HepG2 (cell line): Measurements from ENCODE around the gene THRA. TPM values are rescaled to one million over a fixed set of nuclear protein-coding genes. Genes with fewer than 3 reads are reported as not detected.

Source experiments
- ATRX ChIP-seq: sonication (generic); formaldehyde crosslinking; IDR thresholded peaks from 2 replicates; pipeline ENCODE4 v1.4.0; 2020; ENCODE audit warnings: missing genetic modification reagents, borderline replicate concordance
- FOXP1 ChIP-seq, 2 experiments: fragments of 450-650 bp in 1 of 2; IDR thresholded peaks; 2 replicates each; pipeline ENCODE4 v1.6.1; 2017 to 2018; ENCODE audit warnings: antibody characterized with exemption in 1 of 2
- GFI1 ChIP-seq: sonication (generic); formaldehyde crosslinking; IDR thresholded peaks from 2 replicates; pipeline ENCODE4 v1.5.0; 2020; ENCODE audit warnings: missing genetic modification reagents, mild to moderate bottlenecking, borderline replicate concordance
- PITX1 ChIP-seq: sonication (generic); formaldehyde crosslinking; IDR thresholded peaks from 2 replicates; pipeline ENCODE4 v1.5.1; 2020; ENCODE audit warnings: mild to moderate bottlenecking, missing genetic modification reagents
- RFX3 ChIP-seq: IDR thresholded peaks from 2 replicates; pipeline ENCODE4 v1.6.1; 2016; ENCODE audit warnings: missing biosample characterization, missing genetic modification reagents
- TCF12 ChIP-seq, 2 experiments: fragments of 450-650 bp in 1 of 2; sonication (generic) in 1 of 2; formaldehyde crosslinking in 1 of 2; IDR thresholded peaks; 2 replicates each; pipeline versions ENCODE4 v1.6.1 to v1.8.0; 2017 to 2022; ENCODE audit warnings: antibody characterized with exemption in 1 of 2, mild to moderate bottlenecking in 1 of 2, missing genetic modification reagents in 1 of 2, moderate library complexity in 1 of 2
- TRIM24 ChIP-seq: sonication (generic); formaldehyde crosslinking; IDR thresholded peaks from 2 replicates; pipeline ENCODE4 v1.8.0; 2022; ENCODE audit warnings: mild to moderate bottlenecking, missing genetic modification reagents
- ZFX ChIP-seq: sonication (generic); formaldehyde crosslinking; IDR thresholded peaks from 2 replicates; pipeline ENCODE4 v1.4.0; 2020; ENCODE audit warnings: mild to moderate bottlenecking, low read depth, missing genetic modification reagents, moderate library complexity
- ZMYM3 ChIP-seq: sonication (generic); formaldehyde crosslinking; IDR thresholded peaks from 2 replicates; pipeline ENCODE4 v1.5.1; 2020; ENCODE audit warnings: mild to moderate bottlenecking, missing genetic modification reagents
- ZNF17 ChIP-seq: sonication (generic); formaldehyde crosslinking; IDR thresholded peaks from 2 replicates; pipeline ENCODE4 v1.5.0; 2020; ENCODE audit warnings: mild to moderate bottlenecking, missing genetic modification reagents
- ZNF224 ChIP-seq: sonication (generic); formaldehyde crosslinking; IDR thresholded peaks from 2 replicates; pipeline ENCODE4 v1.5.0; 2020; ENCODE audit warnings: mild to moderate bottlenecking, missing genetic modification reagents
- ZNF253 ChIP-seq: sonication (generic); formaldehyde crosslinking; IDR thresholded peaks from 2 replicates; pipeline ENCODE4 v1.8.0; 2022; ENCODE audit warnings: mild to moderate bottlenecking, missing genetic modification reagents, borderline replicate concordance
- ZNF317 ChIP-seq: sonication (generic); formaldehyde crosslinking; IDR thresholded peaks from 2 replicates; pipeline ENCODE4 v1.5.0; 2020; ENCODE audit warnings: mild to moderate bottlenecking, missing genetic modification reagents
- ZNF431 ChIP-seq: sonication (generic); formaldehyde crosslinking; IDR thresholded peaks from 2 replicates; pipeline ENCODE4 v1.9.0; 2022; ENCODE audit warnings: missing genetic modification reagents, low read depth, mild to moderate bottlenecking, borderline replicate concordance
- polyA plus RNA-seq, 8 experiments: library from polyadenylated mRNA; depleted of rRNA in 3 of 8; stranded (reverse) in 7 of 8; unstranded in 1 of 8; fragments of >200 nt; fragmentation: Illumina TruSeq in 4 of 8; extraction: Trizol in 4 of 8; gene quantifications; 2 replicates each; pipeline versions ENCODE4 v1.2.1 to v1.2.3, GENCODE V29; 2011 to 2016; ENCODE audit warnings: low read depth in 4 of 8, missing spikeins in 1 of 8, mixed read lengths in 1 of 8; ENCODE audit not compliant: insufficient read depth in 1 of 8
- total RNA-seq, 5 experiments: library from RNA; depleted of rRNA; stranded (reverse); fragments of >200 nt; fragmentation: Illumina TruSeq; extraction: Trizol; gene quantifications; 2 replicates each; pipeline ENCODE4 v1.2.3, GENCODE V29; 2016; ENCODE audit warnings: low read depth in 1 of 5
- TF ChIP-seq, protein P1 (sequence below): sonication (generic); formaldehyde crosslinking; IDR thresholded peaks from 2 replicates; pipeline ENCODE4 v1.5.0; 2020; ENCODE audit warnings: mild to moderate bottlenecking, low read depth, missing genetic modification reagents, borderline replicate concordance
- TF ChIP-seq, protein P2 (sequence below): sonication (generic); formaldehyde crosslinking; IDR thresholded peaks from 2 replicates; pipeline ENCODE4 v1.9.0; 2022; ENCODE audit warnings: missing genetic modification reagents, mild to moderate bottlenecking, borderline replicate concordance
- TF ChIP-seq, protein P3 (sequence below): sonication (generic); formaldehyde crosslinking; IDR thresholded peaks from 2 replicates; pipeline ENCODE4 v1.4.0; 2020; ENCODE audit warnings: missing genetic modification reagents, mild to moderate bottlenecking, borderline replicate concordance
- TF ChIP-seq, protein P4 (sequence below): sonication (generic); formaldehyde crosslinking; IDR thresholded peaks from 2 replicates; pipeline ENCODE4 v1.5.0; 2020; ENCODE audit warnings: missing genetic modification reagents

THRA gene
- total and polyA plus RNA-seq, 2 of the 13 experiments (the other 11 are each of a cell fraction or from before 2014, with no cell fraction given) = 8.0 to 9.9 TPM

DNA sequence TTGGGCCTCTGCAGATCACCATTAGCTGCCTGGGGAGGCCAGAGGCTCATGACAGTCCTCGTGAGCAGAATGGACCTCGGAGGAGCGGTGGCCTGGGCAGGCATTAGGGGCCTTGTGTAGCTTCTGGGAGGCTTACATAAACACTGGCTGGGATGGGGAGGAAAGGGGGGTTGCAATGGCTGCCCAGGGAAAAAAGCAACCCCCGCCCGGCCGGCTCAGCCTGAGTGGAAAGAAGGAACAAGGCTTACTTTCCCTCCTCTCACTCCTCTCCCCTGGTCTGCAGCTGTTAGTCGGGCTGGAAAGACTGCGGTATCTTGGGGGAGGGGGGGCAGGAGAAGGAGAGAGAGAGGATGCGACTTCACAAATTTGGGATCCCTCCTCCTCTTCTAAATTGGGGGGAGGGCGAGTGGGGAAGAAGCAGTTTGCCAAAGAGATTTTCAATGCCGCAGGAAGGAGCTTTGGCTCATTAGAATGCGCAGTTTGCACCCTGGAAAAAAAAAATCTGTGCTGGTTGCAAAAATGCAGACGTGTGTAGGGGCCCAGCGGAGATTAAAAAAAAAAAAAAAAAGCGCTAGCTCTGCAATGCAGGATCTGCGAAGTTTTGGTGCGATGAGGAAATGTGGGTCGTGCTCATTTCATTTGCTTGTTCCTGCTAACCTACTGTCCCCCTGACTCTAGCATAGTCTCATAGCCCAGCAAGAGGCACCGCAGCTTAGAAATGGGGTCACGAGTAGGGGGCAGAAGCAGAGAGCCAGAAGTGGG, 44.2 kb downstream of the THRA start (continued):
- TF ChIP-seq ZFX (CRISPR knock-in tag) = peak; percentile 37; the same call in 1 of the 2 replicates
- no peak for TF ChIP-seq ZNF431
- no peak for TF ChIP-seq FOXP1 (IDR thresholded peaks at IDR 0.05)
- TF ChIP-seq FOXP1 (CRISPR knock-in tag; IDR thresholded peaks at IDR 0.05) = no peak
- TF ChIP-seq TCF12 (IDR thresholded peaks at IDR 0.05) = no peak
- TF ChIP-seq TCF12 (CRISPR knock-in tag; IDR thresholded peaks at IDR 0.05) = no peak
- TF ChIP-seq TRIM24 (CRISPR knock-in tag) = no peak
- TF ChIP-seq ZNF253 (CRISPR knock-in tag) = no peak
- TF ChIP-seq ZNF17 (CRISPR knock-in tag) = 0 out of 2 replicates have a peak, but pooled peaks have one; percentile 42
- TF ChIP-seq, protein P1, sequence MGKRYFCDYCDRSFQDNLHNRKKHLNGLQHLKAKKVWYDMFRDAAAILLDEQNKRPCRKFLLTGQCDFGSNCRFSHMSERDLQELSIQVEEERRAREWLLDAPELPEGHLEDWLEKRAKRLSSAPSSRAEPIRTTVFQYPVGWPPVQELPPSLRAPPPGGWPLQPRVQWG (CRISPR knock-in tag) = no peak
- no peak for TF ChIP-seq ZNF224
- no peak for TF ChIP-seq PITX1 (CRISPR knock-in tag)
- TF ChIP-seq RFX3 (CRISPR knock-in tag) = no peak
- TF ChIP-seq ZMYM3 (CRISPR knock-in tag) = peak; percentile 23; the same call in 1 of the 2 replicates
- TF ChIP-seq, protein P2, sequence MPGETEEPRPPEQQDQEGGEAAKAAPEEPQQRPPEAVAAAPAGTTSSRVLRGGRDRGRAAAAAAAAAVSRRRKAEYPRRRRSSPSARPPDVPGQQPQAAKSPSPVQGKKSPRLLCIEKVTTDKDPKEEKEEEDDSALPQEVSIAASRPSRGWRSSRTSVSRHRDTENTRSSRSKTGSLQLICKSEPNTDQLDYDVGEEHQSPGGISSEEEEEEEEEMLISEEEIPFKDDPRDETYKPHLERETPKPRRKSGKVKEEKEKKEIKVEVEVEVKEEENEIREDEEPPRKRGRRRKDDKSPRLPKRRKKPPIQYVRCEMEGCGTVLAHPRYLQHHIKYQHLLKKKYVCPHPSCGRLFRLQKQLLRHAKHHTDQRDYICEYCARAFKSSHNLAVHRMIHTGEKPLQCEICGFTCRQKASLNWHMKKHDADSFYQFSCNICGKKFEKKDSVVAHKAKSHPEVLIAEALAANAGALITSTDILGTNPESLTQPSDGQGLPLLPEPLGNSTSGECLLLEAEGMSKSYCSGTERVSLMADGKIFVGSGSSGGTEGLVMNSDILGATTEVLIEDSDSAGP (CRISPR knock-in tag) = peak; percentile 43; the same call in 1 of the 2 replicates
- TF ChIP-seq ATRX (CRISPR knock-in tag) = no peak
- 0 out of 2 replicates have a peak, but pooled peaks have one; percentile 77 for TF ChIP-seq GFI1
- TF ChIP-seq, protein P3, sequence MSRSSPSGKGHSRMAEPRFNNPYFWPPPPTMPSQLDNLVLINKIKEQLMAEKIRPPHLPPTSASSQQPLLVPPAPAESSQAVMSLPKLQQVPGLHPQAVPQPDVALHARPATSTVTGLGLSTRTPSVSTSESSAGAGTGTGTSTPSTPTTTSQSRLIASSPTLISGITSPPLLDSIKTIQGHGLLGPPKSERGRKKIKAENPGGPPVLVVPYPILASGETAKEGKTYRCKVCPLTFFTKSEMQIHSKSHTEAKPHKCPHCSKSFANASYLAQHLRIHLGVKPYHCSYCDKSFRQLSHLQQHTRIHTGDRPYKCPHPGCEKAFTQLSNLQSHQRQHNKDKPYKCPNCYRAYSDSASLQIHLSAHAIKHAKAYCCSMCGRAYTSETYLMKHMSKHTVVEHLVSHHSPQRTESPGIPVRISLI (CRISPR knock-in tag) = peak; percentile 33; the same call in 1 of the 2 replicates
- TF ChIP-seq, protein P4, sequence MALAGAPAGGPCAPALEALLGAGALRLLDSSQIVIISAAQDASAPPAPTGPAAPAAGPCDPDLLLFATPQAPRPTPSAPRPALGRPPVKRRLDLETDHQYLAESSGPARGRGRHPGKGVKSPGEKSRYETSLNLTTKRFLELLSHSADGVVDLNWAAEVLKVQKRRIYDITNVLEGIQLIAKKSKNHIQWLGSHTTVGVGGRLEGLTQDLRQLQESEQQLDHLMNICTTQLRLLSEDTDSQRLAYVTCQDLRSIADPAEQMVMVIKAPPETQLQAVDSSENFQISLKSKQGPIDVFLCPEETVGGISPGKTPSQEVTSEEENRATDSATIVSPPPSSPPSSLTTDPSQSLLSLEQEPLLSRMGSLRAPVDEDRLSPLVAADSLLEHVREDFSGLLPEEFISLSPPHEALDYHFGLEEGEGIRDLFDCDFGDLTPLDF (CRISPR knock-in tag) = no peak
- TF ChIP-seq ZNF317 (CRISPR knock-in tag) = 0 out of 2 replicates have a peak, but pooled peaks have one; percentile 27
